ENCODE measurements around the gene FAM98C.

GRCh38 chr19:38451036-38451435 lies 48.1 kb downstream of the FAM98C start:
- TF ChIP-seq CTCF (conservative IDR thresholded peaks at IDR 0.05; ENCODE audit: low read length) (no peak), EZH2phosphoT487 (IDR thresholded peaks at IDR 0.05; ENCODE audit: borderline replicate concordance, low read depth, low read length) (no peak)

All from OCI-LY7 (cell line).